ENCODE data around the gene MRPL55.

MRPL55 gene

DNA sequence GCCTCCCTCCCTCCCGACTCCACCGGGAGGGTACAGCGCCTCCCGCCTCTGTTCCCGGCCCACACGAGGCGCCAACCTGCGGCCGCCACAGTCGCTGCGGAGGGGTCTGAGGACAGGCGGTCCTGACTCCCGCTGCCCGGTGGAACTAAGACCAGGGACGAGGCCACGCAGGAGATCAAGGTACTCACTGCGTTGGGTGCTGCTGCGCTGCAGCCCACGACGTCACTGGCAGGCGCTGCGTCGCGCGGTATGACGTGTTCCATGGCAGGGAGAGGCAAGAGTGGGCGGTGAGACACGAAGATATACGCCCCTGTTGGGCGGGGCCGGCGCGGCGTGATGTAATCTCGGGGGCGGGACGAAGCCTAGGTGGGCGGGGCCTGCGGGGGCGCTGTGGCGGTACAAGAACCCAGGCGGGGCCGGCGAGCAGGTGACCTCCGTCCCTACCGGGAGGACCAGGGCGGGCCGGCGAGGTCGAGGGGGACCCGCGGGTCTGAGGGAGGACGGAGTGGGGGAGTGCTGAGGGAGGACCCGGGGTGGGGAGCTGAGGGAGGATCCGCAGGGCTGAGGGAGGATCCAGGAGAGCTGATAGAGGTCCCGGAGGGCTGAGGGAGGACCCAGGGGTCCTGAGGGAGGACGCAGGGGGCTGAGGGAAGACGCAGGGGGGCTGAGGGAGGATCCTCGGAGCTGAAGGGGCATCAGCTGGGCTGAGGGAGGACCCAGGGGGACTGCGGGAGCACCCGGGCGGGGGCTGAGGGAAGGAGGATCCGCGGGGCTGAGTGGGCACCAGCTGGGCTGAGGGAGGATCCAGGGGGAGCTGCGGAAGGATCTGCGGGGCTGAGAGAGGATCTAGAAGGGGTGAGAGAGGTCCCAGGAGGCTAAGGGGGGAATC, at the start of gene MRPL55:
MRPL55 (minus strand) TSS at position 227 of the 889 bp plus-strand sequence. CDS start 1,039 bp downstream, outside the sequence.
- DNase-seq (ENCODE audit: low spot score): peak; percentile 97

- no peak for DNase-seq (ENCODE audit: low spot score)
Observed at GRCh38 chr1:228158151-228159007, 49.3 kb upstream of the MRPL55 start.

DNA sequence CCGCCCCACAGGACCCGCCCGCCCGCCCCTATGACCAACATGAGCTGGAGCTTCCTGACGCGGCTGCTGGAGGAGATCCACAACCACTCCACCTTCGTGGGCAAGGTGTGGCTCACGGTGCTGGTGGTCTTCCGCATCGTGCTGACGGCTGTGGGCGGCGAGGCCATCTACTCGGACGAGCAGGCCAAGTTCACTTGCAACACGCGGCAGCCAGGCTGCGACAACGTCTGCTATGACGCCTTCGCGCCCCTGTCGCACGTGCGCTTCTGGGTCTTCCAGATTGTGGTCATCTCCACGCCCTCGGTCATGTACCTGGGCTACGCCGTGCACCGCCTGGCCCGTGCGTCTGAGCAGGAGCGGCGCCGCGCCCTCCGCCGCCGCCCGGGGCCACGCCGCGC, 48.6 kb upstream of the MRPL55 start:
- DNase-seq (ENCODE audit: low spot score): no peak

- DNase-seq (ENCODE audit: low spot score): no peak
Observed at GRCh38 chr1:228156941-228157728, 48.0 kb upstream of the MRPL55 start.

GRCh38 chr1:228156515-228156881, 47.4 kb upstream of the MRPL55 start:
- no peak for DNase-seq (ENCODE audit: low spot score)

GRCh38 chr1:228155596-228156514, 46.8 kb upstream of the MRPL55 start:
- no peak for DNase-seq (ENCODE audit: low spot score)

DNA sequence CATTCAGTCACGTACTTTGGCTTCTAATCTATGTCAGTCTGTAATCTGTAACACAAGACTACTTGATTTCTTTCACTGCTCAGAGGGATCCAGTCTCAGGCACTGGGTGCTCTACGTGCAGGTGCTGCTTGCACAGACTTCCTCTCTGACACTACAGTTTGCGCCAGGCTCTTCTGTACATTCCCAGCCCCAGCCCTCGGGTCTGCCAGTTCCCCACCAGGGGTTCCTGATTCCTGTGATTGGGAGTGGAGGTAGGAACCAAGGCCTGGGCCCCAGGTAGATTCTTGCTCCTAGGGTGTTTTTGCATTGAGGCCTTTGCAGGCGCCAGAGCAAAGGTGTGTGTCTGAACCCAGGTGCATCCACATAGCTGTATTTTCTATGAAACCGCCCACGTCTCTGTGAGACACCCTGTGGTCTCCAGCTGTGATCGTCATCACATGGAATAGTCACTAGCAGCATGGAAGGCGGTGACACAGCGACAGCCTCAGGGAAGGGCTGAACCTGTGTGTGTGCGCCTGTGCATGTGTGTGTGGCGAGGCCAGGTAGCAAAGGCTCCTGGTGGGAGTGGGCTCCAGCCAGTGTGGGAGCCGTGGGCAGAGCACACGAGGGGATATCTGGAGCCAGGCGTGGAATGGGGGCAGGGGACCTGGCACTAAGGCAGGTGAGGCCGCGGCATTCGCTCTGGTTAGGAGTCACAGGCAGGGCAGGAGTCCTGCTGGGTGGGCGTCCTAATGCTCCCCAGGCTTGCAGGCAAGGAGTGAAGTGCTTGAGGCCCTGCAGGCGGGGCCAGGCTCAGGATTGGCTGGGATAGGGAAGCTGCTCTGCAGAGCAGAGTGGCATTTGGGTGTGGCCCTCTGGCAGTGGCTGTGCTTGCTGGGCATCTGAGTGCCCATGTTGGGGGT, 45.8 kb upstream of the MRPL55 start:
- no peak for DNase-seq (ENCODE audit: low spot score)

GRCh38 chr1:228154021-228154669, 45.0 kb upstream of the MRPL55 start:
- DNase-seq (ENCODE audit: low spot score): no peak

DNA sequence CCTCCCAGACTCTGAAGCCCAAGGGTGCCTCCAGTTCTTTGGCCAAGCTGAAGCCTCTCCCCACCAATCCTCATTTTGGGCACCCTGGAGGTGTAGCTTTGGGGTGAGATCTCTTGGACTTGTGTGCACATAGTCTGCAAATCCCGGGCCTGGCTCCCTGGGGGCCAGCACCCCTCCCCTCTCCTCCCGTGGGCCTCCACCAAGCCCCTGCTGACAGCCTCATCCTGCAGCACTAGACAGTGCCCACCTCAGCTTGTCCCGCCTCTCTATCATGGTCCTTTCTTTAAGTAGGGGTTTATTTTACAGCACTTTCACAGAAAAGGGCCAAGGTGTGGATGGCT, 43.8 kb upstream of the MRPL55 start:
- DNase-seq (ENCODE audit: low spot score): no peak

DNA sequence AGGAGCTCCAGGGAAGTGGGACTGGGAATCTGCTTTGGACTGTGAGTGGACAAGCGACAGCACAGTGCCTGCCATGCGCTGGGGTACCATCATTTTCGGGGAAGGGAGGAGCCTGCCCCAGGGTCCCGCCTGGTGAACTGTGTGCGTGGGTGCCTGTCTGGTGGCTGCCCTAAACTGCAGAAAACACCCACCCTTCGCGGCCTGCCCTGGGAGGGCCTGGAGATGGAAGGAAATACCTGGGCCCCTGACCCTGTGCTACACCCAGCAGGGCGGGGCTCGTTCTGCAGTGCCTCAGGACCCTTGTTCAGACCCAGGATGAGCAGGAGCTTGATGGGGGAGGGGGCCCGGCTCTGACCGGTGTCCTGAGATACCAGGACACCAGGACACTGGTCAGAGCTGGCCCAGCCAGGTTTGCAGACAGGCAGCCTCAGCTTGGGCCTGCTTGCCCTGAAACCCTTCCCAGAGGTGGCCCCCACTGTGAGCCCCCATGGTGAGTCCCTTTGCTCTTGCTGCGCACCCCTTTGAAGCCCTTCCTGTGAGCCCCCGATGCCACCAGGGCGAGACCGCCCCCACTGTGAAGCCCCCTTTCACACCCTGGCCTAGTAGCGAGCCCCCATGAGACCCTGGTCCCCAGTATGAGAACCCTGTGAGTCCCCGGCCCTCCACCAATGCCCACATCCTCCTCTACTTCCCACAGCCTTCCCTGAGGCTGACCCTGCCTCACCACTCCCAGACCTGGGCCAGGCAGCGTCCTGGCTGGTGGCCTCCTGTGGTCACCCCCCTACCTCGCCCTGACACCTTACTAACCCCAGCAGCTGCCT, 43.2 kb upstream of the MRPL55 start:
- no peak for DNase-seq (ENCODE audit: low spot score)

DNA sequence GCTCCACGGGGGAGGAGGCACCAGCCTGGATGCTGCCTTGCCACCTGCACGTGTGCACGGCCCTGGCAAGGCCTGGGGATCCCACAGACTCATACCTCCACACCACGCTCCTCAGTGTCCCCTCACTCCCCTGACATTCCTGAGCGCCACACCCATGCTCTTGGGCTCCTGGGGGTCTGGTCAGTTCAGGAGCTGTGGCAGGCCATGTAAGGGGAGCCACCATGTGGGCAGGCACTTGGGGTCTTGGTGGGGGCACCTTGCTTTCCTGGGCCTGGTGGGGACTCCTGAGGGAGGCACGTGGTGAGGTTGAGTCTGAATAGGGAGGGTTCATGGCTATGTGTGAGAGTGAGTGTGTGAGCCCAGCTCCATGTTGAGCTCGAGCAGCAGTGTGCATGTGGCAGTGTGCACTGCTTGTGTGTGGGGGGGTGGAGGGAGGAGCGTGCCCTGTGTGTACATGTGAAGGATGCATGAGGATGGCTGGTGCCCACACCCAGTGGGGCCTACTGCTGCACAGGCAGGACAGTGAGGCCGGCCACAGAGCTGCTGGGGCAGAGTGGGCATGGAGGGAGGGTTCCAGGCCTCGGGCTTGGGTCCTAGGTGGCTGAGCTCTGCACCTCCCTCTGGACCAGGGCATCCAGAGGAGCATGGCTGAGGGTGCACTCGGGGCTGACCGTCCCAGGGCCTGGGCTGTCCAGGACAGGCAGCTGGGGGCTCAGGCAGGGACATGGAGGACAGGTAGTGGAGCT, 42.3 kb upstream of the MRPL55 start:
- no peak for DNase-seq (ENCODE audit: low spot score)

- DNase-seq (ENCODE audit: low spot score): peak; percentile 93
Observed at GRCh38 chr1:228150461-228151179, 41.5 kb upstream of the MRPL55 start.

- DNase-seq (ENCODE audit: low spot score): no peak
Observed at GRCh38 chr1:228150120-228150460, 41.0 kb upstream of the MRPL55 start.

- peak; percentile 61 for DNase-seq (ENCODE audit: low spot score)
Observed at GRCh38 chr1:228149406-228150119, 40.5 kb upstream of the MRPL55 start, which contains the start of gene GJC2. Gene GJC2, plus strand, starts transcription at chr1:228149930. Its CDS starts 7,829 bp downstream, at chr1:228157759.

DNA sequence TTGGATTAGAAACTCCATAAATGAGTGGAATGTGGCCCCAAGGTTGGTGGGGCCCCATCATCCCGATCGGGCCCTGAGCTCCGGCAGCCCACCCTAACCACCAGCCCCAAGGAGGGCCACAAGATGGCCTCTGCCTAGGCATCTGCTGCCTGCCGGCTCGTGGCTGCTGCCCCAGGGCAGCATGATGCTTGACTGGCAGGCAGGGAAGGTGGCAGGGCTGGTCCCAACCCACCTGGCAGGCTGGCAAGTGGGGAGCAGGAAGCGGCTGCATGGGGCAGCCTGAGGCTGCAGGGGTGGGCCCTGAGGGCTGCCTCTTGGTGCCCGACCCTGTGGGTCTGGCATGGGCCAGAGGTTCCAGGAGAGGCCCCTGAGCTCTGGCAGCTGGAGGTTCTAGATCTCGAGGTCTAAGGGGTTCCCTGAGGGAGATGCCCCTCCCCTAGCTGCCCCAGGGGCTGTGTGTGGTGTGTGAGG, 39.9 kb upstream of the MRPL55 start:
- DNase-seq (ENCODE audit: low spot score): no peak

GRCh38 chr1:228148196-228148861, 39.2 kb upstream of the MRPL55 start:
- peak; percentile 32 for DNase-seq (ENCODE audit: low spot score)

All from AG08395 (cell line).